ENCODE results near the gene PLCD1. TPM values are rescaled to one million over a fixed set of nuclear protein-coding genes. Genes with fewer than 3 reads are reported as not detected.

PLCD1 gene
- total RNA-seq, 2 experiments from 2014 or later = 7.7 to 10.4 TPM

DNA sequence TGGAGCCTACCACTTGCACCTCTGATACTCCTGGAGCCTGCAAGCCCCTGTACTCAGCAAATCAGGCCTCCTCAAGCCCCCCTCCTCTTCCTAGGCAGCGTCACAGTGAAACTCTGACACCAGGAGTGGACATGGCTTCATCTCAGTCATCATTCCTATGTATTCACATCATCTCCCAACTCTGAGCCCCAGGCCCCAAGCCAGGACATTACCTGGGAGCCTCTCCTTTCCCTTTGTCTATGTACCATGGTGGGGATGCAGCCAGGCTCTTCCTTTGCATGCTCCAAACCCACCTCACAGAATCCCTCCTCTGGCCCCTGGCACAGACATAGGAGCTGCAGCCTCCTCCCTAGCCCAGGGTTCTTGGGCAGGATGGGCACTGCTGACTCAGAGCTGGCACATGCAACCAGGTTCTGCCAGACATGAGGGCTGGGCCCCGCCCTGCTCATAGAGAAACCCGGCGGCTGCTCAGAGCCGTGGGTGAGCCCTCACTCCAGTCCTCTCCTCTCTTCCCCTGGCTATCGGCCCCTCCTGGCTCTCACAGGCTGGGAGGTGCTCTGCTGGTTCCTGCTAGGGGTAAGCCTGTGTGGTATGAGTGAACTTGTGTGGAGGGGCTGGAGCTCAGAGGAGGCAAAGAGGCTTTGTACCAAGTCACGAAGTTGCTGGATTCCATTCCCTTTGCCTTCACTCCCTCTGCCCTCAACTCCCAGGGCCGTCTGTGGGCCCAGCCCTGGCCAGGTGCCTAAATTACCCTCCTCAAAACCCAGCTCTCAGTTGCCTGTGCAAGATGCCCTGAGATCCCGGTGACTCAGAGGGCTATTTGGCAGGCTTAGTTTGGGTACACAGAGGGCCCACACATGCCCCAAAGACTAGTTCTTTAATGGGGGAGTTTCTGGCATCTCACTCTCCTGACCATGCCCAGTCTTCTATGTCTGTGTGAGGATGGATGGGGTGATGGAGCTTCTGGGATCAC is 1.9 kb upstream of the PLCD1 start:
- Histone ChIP-seq H3K27ac (ENCODE audit: low read depth, low read length, poor library complexity, severe bottlenecking) (no peak overlapping the region), H3K4me1 (ENCODE audit: insufficient read depth, low read length, poor library complexity, severe bottlenecking) (no peaks in the 10 kb centered on the region), H3K4me2 (ENCODE audit: low read length) (no peak overlapping the region), H3K9me2 (ENCODE audit: insufficient read depth, low read length) (no peaks in the 10 kb centered on the region), H2AFZ (ENCODE audit: low read length) (no peak overlapping the region), H3K4me3 (ENCODE audit: low read depth, low read length, poor library complexity, severe bottlenecking) (no peak overlapping the region), H3K79me2 (ENCODE audit: insufficient read depth, low read depth, low read length) (no peaks in the 10 kb centered on the region), H3K9me3 (ENCODE audit: low read length) (no peaks in the 10 kb centered on the region), H3K36me3 (ENCODE audit: insufficient read depth, low read length) (no peaks in the 10 kb centered on the region), H4K20me1 (ENCODE audit: insufficient read depth, low read length) (no peaks in the 10 kb centered on the region)
- CTCF ChIA-PET (ENCODE audit: unreplicated experiment) = interaction anchor here (0.7 kb wide), 1 partner anchor 34 kb away, joined by 4 read pairs; no protein-coding TSS in a partner anchor
- DNase-seq (ENCODE audit: low spot score) = no peak
- intact Hi-C loops (cut with micrococcal nuclease; ENCODE audit: unreplicated experiment) = no loop called here
- no TSS peak for BruUV-seq (replicated peaks)
- POLR2A ChIA-PET = no interaction called here
- TF ChIP-seq, protein P1, sequence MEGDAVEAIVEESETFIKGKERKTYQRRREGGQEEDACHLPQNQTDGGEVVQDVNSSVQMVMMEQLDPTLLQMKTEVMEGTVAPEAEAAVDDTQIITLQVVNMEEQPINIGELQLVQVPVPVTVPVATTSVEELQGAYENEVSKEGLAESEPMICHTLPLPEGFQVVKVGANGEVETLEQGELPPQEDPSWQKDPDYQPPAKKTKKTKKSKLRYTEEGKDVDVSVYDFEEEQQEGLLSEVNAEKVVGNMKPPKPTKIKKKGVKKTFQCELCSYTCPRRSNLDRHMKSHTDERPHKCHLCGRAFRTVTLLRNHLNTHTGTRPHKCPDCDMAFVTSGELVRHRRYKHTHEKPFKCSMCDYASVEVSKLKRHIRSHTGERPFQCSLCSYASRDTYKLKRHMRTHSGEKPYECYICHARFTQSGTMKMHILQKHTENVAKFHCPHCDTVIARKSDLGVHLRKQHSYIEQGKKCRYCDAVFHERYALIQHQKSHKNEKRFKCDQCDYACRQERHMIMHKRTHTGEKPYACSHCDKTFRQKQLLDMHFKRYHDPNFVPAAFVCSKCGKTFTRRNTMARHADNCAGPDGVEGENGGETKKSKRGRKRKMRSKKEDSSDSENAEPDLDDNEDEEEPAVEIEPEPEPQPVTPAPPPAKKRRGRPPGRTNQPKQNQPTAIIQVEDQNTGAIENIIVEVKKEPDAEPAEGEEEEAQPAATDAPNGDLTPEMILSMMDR (conservative IDR thresholded peaks at IDR 0.05; ENCODE audit: low read length) = no peak
- no peak for TF ChIP-seq EZH2phosphoT487 (IDR thresholded peaks at IDR 0.05; ENCODE audit: borderline replicate concordance, low read depth, low read length)

GRCh38 chr3:38030126-38031021 is 932 bp upstream of the PLCD1 start:
- H4K20me1 ChIP-seq (ENCODE audit: insufficient read depth, low read length) = no peaks in the 10 kb centered on the region
- peaks cover 6% of the 10 kb centered on the region for H3K4me1 ChIP-seq (ENCODE audit: insufficient read depth, low read length, poor library complexity, severe bottlenecking)
- no peak overlapping the region for H3K4me2 ChIP-seq (ENCODE audit: low read length)
- no peak overlapping the region for H3K4me3 ChIP-seq (ENCODE audit: low read depth, low read length, poor library complexity, severe bottlenecking)
- BruUV-seq (replicated peaks) = no TSS peak
- H3K27ac ChIP-seq (ENCODE audit: low read depth, low read length, poor library complexity, severe bottlenecking) = no peak overlapping the region
- H3K9me2 ChIP-seq (ENCODE audit: insufficient read depth, low read length) = no peaks in the 10 kb centered on the region
- H3K36me3 ChIP-seq (ENCODE audit: insufficient read depth, low read length) = no peaks in the 10 kb centered on the region
- ChIA-PET CTCF (ENCODE audit: unreplicated experiment) (no interaction called here), POLR2A (no interaction called here)
- no peak for TF ChIP-seq EZH2phosphoT487 (IDR thresholded peaks at IDR 0.05; ENCODE audit: borderline replicate concordance, low read depth, low read length)
- TF ChIP-seq, protein P1 (conservative IDR thresholded peaks at IDR 0.05; ENCODE audit: low read length) = no peak
- no peak overlapping the region for H2AFZ ChIP-seq (ENCODE audit: low read length)
- no peaks in the 10 kb centered on the region for H3K79me2 ChIP-seq (ENCODE audit: insufficient read depth, low read depth, low read length)
- no peaks in the 10 kb centered on the region for H3K9me3 ChIP-seq (ENCODE audit: low read length)
- DNase-seq (ENCODE audit: low spot score) = no peak
- intact Hi-C loops (cut with micrococcal nuclease; ENCODE audit: unreplicated experiment) = no loop called here

Measured in OCI-LY7 (cell line).